ENCODE data around the gene HMGN4. TPM values are rescaled to one million over a fixed set of nuclear protein-coding genes. Genes with fewer than 3 reads are reported as not detected.
"Not testable (repeated sequence)": the region's sequence is repeated elsewhere in the genome, so short reads cannot be mapped to it uniquely, and the experiment has no call there.

Gene HMGN4
- total RNA-seq, 4 donors from 2014 or later = 46.5 to 67.8 (median 56.2) TPM

DNA sequence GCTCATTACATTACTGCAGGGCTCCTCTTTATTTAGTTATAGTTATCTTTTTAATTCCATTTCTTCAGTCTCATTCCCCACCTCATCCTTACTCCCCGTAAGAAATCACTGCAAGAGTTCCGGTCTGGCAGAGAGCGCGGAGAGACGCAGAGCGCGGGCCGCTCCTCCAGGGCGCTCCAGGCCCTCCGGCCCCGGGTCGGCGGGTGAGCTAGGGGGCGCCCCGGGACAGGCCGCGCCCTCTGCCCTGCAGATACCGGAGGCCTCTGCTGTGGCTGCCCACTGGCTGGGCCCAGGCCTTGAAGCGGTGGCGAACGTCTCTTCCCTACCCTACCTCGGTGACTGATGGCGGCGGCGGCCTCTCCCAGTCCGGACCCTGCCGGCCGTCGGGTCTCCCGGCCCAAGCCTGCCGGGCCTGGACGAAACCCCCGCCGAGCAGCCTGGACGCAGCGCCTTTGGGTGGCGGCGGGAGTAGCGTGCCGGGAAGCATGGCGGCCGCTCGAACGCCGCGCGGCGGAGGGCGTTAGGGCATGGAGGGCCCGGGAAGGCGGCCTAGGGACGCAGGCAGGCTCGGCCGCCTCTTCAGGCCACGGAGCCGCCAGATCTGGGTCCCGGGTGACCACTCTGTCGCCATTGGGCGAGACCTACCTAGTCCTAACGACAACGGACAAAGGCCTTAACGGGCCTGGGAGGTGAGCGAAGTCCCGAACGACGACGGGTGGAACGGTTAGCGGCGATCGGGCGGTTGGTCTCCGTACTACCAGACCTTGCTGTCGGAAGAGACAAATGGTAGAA is 16.4 kb upstream of the HMGN4 start:
- TF ChIP-seq EP300 (IDR thresholded peaks at IDR 0.05) (peak in 1 of 2 donors; percentile 40), POLR2A (IDR thresholded peaks at IDR 0.05) (peak; percentile 30 to 32)
- TF ChIP-seq, protein P1, sequence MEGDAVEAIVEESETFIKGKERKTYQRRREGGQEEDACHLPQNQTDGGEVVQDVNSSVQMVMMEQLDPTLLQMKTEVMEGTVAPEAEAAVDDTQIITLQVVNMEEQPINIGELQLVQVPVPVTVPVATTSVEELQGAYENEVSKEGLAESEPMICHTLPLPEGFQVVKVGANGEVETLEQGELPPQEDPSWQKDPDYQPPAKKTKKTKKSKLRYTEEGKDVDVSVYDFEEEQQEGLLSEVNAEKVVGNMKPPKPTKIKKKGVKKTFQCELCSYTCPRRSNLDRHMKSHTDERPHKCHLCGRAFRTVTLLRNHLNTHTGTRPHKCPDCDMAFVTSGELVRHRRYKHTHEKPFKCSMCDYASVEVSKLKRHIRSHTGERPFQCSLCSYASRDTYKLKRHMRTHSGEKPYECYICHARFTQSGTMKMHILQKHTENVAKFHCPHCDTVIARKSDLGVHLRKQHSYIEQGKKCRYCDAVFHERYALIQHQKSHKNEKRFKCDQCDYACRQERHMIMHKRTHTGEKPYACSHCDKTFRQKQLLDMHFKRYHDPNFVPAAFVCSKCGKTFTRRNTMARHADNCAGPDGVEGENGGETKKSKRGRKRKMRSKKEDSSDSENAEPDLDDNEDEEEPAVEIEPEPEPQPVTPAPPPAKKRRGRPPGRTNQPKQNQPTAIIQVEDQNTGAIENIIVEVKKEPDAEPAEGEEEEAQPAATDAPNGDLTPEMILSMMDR (IDR thresholded peaks at IDR 0.05) = peak in 4 of 5 experiments; percentile 31 to 65 (median 56)
- Histone ChIP-seq H3K4me1 (peaks cover 0 to 16% (median 0%) of the 10 kb centered on the region in 4 donors), H3K9me3 (no peaks in the 10 kb centered on the region), H3K27me3 (no peaks in the 10 kb centered on the region), H3K4me3 (peak overlapping the region; percentile 53 to 73 (median 66)), H3K27ac (peak overlapping the region; percentile 96 to 100 (median 96)), H3K36me3 (no peaks in the 10 kb centered on the region)
- DNase-seq (ENCODE audit: low spot score in 2 of 2) = peak; percentile 53 to 57
- 2 to 12% methylated on average over 18 to 56 of the region's 74 CpGs for WGBS, 2 donors

DNA sequence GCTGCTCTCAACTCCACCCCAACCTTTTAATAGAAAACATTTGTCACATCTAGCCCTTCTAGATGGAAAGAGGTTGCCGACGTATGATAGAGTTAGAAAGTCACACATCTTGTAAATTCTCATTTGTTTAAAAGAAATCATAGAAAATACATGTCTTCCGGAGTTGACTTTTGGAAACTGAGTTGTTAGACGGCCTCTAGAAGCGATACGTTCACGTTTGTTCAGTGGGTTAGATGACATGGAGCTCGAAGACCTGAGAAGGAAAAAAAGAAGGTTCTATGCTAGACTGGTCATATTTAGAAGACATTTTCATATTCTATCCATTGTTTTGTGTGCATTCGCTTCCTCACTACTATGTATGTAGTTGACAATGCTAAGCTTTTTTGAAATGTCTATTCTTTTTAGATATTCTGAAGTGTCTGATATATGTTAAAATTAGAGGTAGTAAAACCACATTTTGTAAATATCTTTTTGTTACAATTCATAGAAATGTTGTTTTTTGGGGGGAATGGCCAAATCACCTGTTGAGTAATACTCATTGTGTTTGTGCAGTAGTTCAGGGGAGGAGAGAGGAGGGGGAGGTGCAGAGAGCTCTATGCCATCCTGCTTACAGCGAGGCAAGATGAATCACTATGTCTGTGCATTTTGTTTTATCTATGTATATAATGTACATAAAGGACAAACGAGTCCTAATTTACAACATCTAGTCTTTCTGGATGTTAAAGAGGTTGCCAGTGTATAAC is 15.5 kb upstream of the HMGN4 start:
- not testable (repeated sequence) for H3K27me3 ChIP-seq; H3K36me3 ChIP-seq; DNase-seq (ENCODE audit: low spot score in 2 of 2); H3K9me3 ChIP-seq
- Histone ChIP-seq H3K4me1 (peaks cover 0 to 16% (median 0%) of the 10 kb centered on the region in 4 donors), H3K27ac (peak overlapping the region; percentile 96 to 100 (median 96)), H3K4me3 (peak overlapping the region; percentile 53 to 73 (median 66))
- WGBS, 2 donors = 73 to 79% methylated on average over 11 of the region's 11 CpGs

DNA sequence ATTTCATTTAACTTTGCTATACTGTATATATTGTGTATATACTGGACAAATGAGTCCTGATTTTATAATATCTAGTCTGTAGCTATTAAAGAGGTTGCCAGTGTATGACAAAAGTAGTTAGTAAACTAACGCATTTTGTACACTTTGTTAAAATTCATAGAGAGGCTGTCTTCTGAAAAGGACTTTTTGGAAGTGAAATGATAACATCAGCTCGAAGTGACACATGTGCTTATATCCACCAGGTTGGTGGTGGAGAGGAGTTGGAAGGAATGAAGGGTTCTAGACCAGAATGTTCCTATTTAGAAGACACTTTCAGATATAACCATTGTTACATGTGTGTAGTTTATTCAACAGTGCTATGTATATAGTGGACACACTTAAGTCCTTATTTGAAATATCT is 13.9 kb upstream of the HMGN4 start:
- H3K9me3 ChIP-seq; DNase-seq (ENCODE audit: low spot score in 2 of 2); H3K27ac ChIP-seq; H3K4me3 ChIP-seq; H3K27me3 ChIP-seq; H3K36me3 ChIP-seq: not testable (repeated sequence)
- WGBS, 2 donors = 92 to 94% methylated on average over 2 of the region's 2 CpGs
- peaks cover 0 to 16% (median 0%) of the 10 kb centered on the region in 4 donors for H3K4me1 ChIP-seq

DNA sequence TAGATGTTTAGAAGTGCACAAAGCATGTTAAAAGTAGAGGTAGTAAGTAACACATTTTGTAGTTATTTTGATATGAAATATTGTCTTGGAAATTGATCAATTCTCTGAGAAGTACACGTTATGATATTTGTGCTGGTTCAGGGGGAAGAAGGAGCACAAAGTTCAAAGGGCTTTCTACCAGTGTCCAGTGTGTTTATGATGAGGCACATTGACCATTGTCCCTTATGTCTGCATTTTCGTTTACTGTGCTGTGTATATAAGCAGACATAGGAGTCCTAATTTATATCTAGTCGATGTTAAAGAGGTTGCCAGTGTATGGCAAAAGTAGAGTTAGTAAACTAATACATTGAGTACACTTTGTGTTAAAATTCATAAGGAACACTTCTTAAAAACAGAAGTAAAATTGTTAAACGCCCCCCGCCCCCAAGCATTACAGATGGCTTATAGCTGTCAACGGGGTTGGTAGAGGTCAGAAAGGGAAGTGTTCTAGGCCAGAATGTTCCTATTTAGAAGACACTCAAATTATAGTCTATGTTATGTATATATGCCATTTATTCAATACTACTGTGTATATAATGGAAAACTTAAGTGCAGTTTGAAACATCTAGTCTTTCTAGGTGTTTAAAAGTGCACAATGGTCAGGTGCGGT is 13.3 kb upstream of the HMGN4 start:
- H3K27me3 ChIP-seq = no peaks in the 10 kb centered on the region
- no peaks in the 10 kb centered on the region for H3K36me3 ChIP-seq
- H3K4me3 ChIP-seq = no peak overlapping the region
- peaks cover 0 to 15% (median 0%) of the 10 kb centered on the region in 4 donors for H3K4me1 ChIP-seq
- H3K9me3 ChIP-seq = no peaks in the 10 kb centered on the region
- H3K27ac ChIP-seq = no peak overlapping the region
- no peak for TF ChIP-seq POLR2A (IDR thresholded peaks at IDR 0.05)
- no peak for TF ChIP-seq EP300 (IDR thresholded peaks at IDR 0.05)
- TF ChIP-seq, protein P1 (IDR thresholded peaks at IDR 0.05) = no peak
- 83 to 84% methylated on average over 7 of the region's 7 CpGs for WGBS, 2 donors
- no peak for DNase-seq (ENCODE audit: low spot score in 2 of 2)

DNA sequence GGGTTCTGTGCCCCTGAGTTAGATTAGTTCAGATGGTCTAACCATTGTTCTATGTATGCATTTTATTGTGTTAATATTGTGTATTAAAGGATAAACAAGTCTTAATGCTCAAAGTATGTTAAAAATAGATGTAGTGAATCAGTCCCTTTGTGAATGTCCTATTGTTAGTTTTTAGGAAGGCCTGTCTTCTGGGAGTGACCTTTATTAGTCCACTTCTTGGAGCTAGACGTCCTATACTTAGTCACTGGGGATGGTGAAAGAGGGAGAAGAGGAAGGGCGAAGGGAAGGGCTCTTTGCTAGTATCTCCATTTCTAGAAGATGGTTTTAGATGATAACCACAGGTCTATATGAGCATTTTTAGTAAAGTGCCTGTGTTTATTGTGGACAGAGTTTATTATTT is 12.3 kb upstream of the HMGN4 start:
- H3K27me3 ChIP-seq = no peaks in the 10 kb centered on the region
- H3K36me3 ChIP-seq = no peaks in the 10 kb centered on the region
- 53 to 56% methylated on average over 2 of the region's 2 CpGs for WGBS, 2 donors
- TF ChIP-seq, protein P1 (IDR thresholded peaks at IDR 0.05) = no peak
- TF ChIP-seq EP300 (IDR thresholded peaks at IDR 0.05) = no peak
- TF ChIP-seq POLR2A (IDR thresholded peaks at IDR 0.05) = no peak
- no peaks in the 10 kb centered on the region for H3K9me3 ChIP-seq
- H3K4me3 ChIP-seq = no peak overlapping the region
- DNase-seq (ENCODE audit: low spot score in 2 of 2) = no peak
- peaks cover 0 to 8% (median 0%) of the 10 kb centered on the region in 4 donors for H3K4me1 ChIP-seq
- no peak overlapping the region for H3K27ac ChIP-seq

Data from tibial nerve (tissue), 4 donors.